ENCODE data around the gene PAWR.

GRCh38 chr12:79665212-79665887 lies 25.4 kb downstream of the PAWR start:
- TF ChIP-seq CTCF (IDR thresholded peaks at IDR 0.05 in 2 of 3, conservative IDR thresholded peaks at IDR 0.05 in 1 of 3; ENCODE audit: borderline replicate concordance in 1 of 3, insufficient read depth in 1 of 3, low read depth in 2 of 3, low read length in 2 of 3) (no peak), EZH2phosphoT487 (IDR thresholded peaks at IDR 0.05; ENCODE audit: borderline replicate concordance) (no peak), RAD21 (IDR thresholded peaks at IDR 0.05; ENCODE audit: low read depth) (no peak), POLR2A (IDR thresholded peaks at IDR 0.05; ENCODE audit: borderline replicate concordance, extremely low read depth, insufficient read depth, insufficient read length) (no peak), ZFX (IDR thresholded peaks at IDR 0.05) (no peak)
